GM12878 (cell line): Measurements from ENCODE around the gene CSNK1G1. TPM values are rescaled to one million over a fixed set of nuclear protein-coding genes. Genes with fewer than 3 reads are reported as not detected.
A peak's percentile ranks its signal among the peaks of the same experiment; 100 is the strongest.

ENCODE experiments used
- ATF3 ChIP-seq: IDR thresholded peaks from 2 replicates; pipeline ENCODE4 v1.6.1; 2011; ENCODE audit warnings: low read depth, mild to moderate bottlenecking, low read length, moderate library complexity, borderline replicate concordance; ENCODE audit errors: extremely low read depth
- ATF7 ChIP-seq: fragments of 450-650 bp; IDR thresholded peaks from 2 replicates; pipeline ENCODE4 v1.6.1; 2016; ENCODE audit warnings: low read depth, mild to moderate bottlenecking
- BHLHE40 ChIP-seq, 2 experiments: fragments of 450-650 bp in 1 of 2; IDR thresholded peaks; 2 replicates each; pipeline ENCODE4 v1.6.1; 2011 to 2017; ENCODE audit warnings: low read depth in 2 of 2, borderline replicate concordance in 1 of 2, improper control_type of control experiment in 1 of 2, low read length in 1 of 2, mild to moderate bottlenecking in 1 of 2
- CHD4 ChIP-seq: fragments of 200-600 bp; sonication (generic); IDR thresholded peaks from 2 replicates; pipeline ENCODE4 v1.6.1; 2016; ENCODE audit warnings: mild to moderate bottlenecking
- DPF2 ChIP-seq: fragments of 450-650 bp; IDR thresholded peaks from 2 replicates; pipeline ENCODE4 v1.6.1; 2017; ENCODE audit warnings: mild to moderate bottlenecking
- IKZF1 ChIP-seq: fragments of 450-650 bp; conservative IDR thresholded peaks from 2 replicates; pipeline ENCODE4 v1.6.1; 2017; ENCODE audit warnings: antibody characterized with exemption, mild to moderate bottlenecking
- JUND ChIP-seq: IDR thresholded peaks from 2 replicates; pipeline ENCODE4 v1.6.1; 2012; ENCODE audit warnings: low read depth, mild to moderate bottlenecking, low read length, improper control_type of control experiment, moderate library complexity
- MYB ChIP-seq: fragments of 150-350 bp; IDR thresholded peaks from 2 replicates; pipeline ENCODE4 v1.6.1; 2014; ENCODE audit warnings: mild to moderate bottlenecking, low read depth, low read length, borderline replicate concordance
- POLR2AphosphoS2 ChIP-seq: IDR thresholded peaks from 2 replicates; pipeline ENCODE4 v1.6.1; 2011; ENCODE audit warnings: low read depth, mild to moderate bottlenecking, low read length, improper control_type of control experiment, moderate library complexity
- POLR2AphosphoS5 ChIP-seq: IDR thresholded peaks from 2 replicates; pipeline ENCODE4 v1.6.1; 2011; ENCODE audit warnings: mild to moderate bottlenecking, low read length, inconsistent platforms
- RAD51 ChIP-seq: fragments of 450-650 bp; IDR thresholded peaks from 2 replicates; pipeline ENCODE4 v1.6.1; 2016; ENCODE audit warnings: moderate library complexity, mild to moderate bottlenecking, inconsistent platforms
- RFX5 ChIP-seq: IDR thresholded peaks from 2 replicates; pipeline ENCODE4 v1.6.1; 2011; ENCODE audit warnings: low read depth, low read length, improper control_type of control experiment
- SMAD1 ChIP-seq: fragments of 450-650 bp; IDR thresholded peaks from 2 replicates; pipeline ENCODE4 v1.6.1; 2018; ENCODE audit warnings: mild to moderate bottlenecking, low read depth; ENCODE audit not compliant: partially characterized antibody
- SRF ChIP-seq, 2 experiments: IDR thresholded peaks; 2 replicates each; pipeline ENCODE4 v1.6.1; 2011; ENCODE audit warnings: low read depth in 2 of 2, low read length in 2 of 2, mild to moderate bottlenecking in 1 of 2, moderate library complexity in 1 of 2
- polyA plus RNA-seq, 11 experiments: library from polyadenylated mRNA; depleted of rRNA in 4 of 11; unstranded in 6 of 11; stranded (reverse) in 5 of 11; fragments of >200 nt; fragmentation: Nextera tagmentation in 4 of 11; fragmentation: Illumina TruSeq in 1 of 11; extraction: Ambion mirVana in 4 of 11; extraction: Trizol in 1 of 11; gene quantifications; 1 replicate in 1 of 11; 2 replicates in 10 of 11; pipeline versions ENCODE4 v1.2.1 to v1.2.3, GENCODE V29; 2011 to 2016; ENCODE audit warnings: inconsistent platforms in 2 of 11, missing spikeins in 2 of 11, low read depth in 1 of 11
- total RNA-seq, 4 experiments: library from RNA; depleted of rRNA in 3 of 4; stranded (reverse); fragments of >200 nt in 3 of 4; fragmentation: Illumina TruSeq in 1 of 4; extraction: Trizol in 1 of 4; gene quantifications; 2 replicates each; pipeline versions ENCODE4 v1.2.1 to v1.2.3, GENCODE V29; 2013 to 2021
- TF ChIP-seq, protein P1 (sequence below): fragments of 450-650 bp; IDR thresholded peaks from 2 replicates; pipeline ENCODE4 v1.6.1; 2017; ENCODE audit warnings: borderline replicate concordance
- TF ChIP-seq, protein P2 (sequence below): IDR thresholded peaks from 2 replicates; pipeline ENCODE4 v1.6.1; 2012; ENCODE audit warnings: mild to moderate bottlenecking, low read depth, low read length
- TF ChIP-seq, protein P3 (sequence below): IDR thresholded peaks from 2 replicates; pipeline ENCODE4 v1.6.1; 2011; ENCODE audit warnings: borderline replicate concordance, low read depth, mild to moderate bottlenecking, moderate library complexity, mixed read lengths, low read length; ENCODE audit not compliant: insufficient read depth; ENCODE audit errors: extremely low read length
- TF ChIP-seq, protein P4 (sequence below): fragments of 450-650 bp; IDR thresholded peaks from 2 replicates; pipeline ENCODE4 v1.6.1; 2017; ENCODE audit warnings: mild to moderate bottlenecking, moderate library complexity

CSNK1G1 gene
- total and polyA plus RNA-seq, 10 of the 15 experiments (the other 5 are each of a cell fraction or from before 2014, with no cell fraction given): 6.1 to 23.4 (median 15.3) TPM

DNA sequence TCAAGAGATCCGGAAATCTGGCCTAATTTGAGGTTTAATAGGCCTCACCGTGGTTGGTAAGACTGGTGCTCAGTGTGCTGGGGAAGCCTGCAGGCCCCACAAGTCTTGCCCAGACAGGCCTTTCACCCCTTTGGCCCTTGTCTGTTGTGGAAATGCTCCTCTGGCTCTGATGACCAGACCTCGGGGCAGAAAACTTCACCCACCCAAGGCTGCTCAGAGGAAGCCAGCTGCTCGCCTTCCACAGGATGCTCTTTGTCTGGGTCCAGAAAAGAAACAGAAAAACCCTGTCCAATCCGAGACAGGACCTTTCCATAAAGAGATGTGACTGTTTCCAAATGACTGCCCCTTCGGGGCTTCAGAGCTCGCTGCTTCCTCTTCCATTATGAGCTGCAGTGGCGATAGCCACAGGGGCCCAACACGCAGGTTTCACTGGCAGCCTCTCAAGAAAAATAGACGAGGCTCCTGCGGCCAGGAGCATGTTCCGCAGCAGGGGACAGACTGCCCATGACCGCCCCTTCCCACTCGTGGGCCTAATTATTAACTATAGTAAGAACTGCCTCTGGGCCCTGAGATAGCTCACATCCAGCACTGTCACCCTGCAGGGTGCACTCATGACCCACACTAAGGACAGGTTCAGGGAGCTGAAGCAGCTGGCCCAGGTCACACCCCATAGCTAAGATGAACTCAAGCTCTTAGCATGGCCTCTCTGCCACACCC lies 211.2 kb downstream of the CSNK1G1 start (continued):
- TF ChIP-seq DPF2 (no peak; the same call in none of the 2 replicates), JUND (0 out of 2 replicates have a peak, but pooled peaks have one; percentile 29), POLR2AphosphoS2 (no peak), ATF7 (0 out of 2 replicates have a peak, but pooled peaks have one; percentile 36), CHD4 (no peak), RAD51 (no peak), SRF (IDR thresholded peaks at IDR 0.05; ENCODE audit: low read depth in 2 of 2, low read length in 2 of 2) (peak in 1 of 2 experiments; percentile 55; a peak in 2 of 4 replicates), BHLHE40 (IDR thresholded peaks at IDR 0.05; ENCODE audit: borderline replicate concordance in 1 of 2, low read depth in 2 of 2, low read length in 1 of 2) (peak in 1 of 2 experiments; percentile 9; a peak in 2 of 4 replicates), ATF3 (no peak), SMAD1 (no peak), POLR2AphosphoS5 (peak; percentile 55; the same call in 1 of the 2 replicates), RFX5 (no peak), IKZF1 (peak; percentile 78), MYB (no peak)
- TF ChIP-seq, protein P1, sequence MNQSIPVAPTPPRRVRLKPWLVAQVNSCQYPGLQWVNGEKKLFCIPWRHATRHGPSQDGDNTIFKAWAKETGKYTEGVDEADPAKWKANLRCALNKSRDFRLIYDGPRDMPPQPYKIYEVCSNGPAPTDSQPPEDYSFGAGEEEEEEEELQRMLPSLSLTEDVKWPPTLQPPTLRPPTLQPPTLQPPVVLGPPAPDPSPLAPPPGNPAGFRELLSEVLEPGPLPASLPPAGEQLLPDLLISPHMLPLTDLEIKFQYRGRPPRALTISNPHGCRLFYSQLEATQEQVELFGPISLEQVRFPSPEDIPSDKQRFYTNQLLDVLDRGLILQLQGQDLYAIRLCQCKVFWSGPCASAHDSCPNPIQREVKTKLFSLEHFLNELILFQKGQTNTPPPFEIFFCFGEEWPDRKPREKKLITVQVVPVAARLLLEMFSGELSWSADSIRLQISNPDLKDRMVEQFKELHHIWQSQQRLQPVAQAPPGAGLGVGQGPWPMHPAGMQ: no peak
- TF ChIP-seq, protein P2, sequence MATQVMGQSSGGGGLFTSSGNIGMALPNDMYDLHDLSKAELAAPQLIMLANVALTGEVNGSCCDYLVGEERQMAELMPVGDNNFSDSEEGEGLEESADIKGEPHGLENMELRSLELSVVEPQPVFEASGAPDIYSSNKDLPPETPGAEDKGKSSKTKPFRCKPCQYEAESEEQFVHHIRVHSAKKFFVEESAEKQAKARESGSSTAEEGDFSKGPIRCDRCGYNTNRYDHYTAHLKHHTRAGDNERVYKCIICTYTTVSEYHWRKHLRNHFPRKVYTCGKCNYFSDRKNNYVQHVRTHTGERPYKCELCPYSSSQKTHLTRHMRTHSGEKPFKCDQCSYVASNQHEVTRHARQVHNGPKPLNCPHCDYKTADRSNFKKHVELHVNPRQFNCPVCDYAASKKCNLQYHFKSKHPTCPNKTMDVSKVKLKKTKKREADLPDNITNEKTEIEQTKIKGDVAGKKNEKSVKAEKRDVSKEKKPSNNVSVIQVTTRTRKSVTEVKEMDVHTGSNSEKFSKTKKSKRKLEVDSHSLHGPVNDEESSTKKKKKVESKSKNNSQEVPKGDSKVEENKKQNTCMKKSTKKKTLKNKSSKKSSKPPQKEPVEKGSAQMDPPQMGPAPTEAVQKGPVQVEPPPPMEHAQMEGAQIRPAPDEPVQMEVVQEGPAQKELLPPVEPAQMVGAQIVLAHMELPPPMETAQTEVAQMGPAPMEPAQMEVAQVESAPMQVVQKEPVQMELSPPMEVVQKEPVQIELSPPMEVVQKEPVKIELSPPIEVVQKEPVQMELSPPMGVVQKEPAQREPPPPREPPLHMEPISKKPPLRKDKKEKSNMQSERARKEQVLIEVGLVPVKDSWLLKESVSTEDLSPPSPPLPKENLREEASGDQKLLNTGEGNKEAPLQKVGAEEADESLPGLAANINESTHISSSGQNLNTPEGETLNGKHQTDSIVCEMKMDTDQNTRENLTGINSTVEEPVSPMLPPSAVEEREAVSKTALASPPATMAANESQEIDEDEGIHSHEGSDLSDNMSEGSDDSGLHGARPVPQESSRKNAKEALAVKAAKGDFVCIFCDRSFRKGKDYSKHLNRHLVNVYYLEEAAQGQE: no peak
- TF ChIP-seq, protein P3, sequence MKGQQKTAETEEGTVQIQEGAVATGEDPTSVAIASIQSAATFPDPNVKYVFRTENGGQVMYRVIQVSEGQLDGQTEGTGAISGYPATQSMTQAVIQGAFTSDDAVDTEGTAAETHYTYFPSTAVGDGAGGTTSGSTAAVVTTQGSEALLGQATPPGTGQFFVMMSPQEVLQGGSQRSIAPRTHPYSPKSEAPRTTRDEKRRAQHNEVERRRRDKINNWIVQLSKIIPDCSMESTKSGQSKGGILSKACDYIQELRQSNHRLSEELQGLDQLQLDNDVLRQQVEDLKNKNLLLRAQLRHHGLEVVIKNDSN: no peak
- TF ChIP-seq, protein P4, sequence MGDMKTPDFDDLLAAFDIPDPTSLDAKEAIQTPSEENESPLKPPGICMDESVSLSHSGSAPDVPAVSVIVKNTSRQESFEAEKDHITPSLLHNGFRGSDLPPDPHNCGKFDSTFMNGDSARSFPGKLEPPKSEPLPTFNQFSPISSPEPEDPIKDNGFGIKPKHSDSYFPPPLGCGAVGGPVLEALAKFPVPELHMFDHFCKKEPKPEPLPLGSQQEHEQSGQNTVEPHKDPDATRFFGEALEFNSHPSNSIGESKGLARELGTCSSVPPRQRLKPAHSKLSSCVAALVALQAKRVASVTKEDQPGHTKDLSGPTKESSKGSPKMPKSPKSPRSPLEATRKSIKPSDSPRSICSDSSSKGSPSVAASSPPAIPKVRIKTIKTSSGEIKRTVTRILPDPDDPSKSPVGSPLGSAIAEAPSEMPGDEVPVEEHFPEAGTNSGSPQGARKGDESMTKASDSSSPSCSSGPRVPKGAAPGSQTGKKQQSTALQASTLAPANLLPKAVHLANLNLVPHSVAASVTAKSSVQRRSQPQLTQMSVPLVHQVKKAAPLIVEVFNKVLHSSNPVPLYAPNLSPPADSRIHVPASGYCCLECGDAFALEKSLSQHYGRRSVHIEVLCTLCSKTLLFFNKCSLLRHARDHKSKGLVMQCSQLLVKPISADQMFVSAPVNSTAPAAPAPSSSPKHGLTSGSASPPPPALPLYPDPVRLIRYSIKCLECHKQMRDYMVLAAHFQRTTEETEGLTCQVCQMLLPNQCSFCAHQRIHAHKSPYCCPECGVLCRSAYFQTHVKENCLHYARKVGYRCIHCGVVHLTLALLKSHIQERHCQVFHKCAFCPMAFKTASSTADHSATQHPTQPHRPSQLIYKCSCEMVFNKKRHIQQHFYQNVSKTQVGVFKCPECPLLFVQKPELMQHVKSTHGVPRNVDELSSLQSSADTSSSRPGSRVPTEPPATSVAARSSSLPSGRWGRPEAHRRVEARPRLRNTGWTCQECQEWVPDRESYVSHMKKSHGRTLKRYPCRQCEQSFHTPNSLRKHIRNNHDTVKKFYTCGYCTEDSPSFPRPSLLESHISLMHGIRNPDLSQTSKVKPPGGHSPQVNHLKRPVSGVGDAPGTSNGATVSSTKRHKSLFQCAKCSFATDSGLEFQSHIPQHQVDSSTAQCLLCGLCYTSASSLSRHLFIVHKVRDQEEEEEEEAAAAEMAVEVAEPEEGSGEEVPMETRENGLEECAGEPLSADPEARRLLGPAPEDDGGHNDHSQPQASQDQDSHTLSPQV: no peak
